Measurements from ENCODE around the gene UPF1.

DNA sequence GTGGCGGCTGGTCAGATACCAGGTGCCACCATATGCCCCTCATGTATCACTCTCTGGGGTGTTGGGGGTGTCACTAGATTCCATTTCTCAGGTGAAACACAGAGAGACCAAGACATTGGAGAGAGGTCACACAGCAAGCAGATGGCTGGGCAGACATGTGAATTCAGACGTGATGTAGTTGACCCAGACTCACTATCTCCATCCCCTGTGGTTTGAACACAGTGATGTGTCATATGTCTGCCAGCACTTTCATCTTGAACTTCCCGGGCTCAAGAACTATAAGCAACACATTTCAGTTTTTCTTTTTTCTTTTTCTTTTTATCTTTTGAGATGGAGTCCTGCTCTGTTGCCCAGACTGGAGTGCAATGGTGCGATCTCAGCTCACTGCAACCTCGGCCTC is 16.1 kb upstream of the UPF1 start:
- no peak for TF ChIP-seq POLR2A (IDR thresholded peaks at IDR 0.05)
- TF ChIP-seq POLR2AphosphoS5 (IDR thresholded peaks at IDR 0.05), result no peak
- TF ChIP-seq, protein P1, sequence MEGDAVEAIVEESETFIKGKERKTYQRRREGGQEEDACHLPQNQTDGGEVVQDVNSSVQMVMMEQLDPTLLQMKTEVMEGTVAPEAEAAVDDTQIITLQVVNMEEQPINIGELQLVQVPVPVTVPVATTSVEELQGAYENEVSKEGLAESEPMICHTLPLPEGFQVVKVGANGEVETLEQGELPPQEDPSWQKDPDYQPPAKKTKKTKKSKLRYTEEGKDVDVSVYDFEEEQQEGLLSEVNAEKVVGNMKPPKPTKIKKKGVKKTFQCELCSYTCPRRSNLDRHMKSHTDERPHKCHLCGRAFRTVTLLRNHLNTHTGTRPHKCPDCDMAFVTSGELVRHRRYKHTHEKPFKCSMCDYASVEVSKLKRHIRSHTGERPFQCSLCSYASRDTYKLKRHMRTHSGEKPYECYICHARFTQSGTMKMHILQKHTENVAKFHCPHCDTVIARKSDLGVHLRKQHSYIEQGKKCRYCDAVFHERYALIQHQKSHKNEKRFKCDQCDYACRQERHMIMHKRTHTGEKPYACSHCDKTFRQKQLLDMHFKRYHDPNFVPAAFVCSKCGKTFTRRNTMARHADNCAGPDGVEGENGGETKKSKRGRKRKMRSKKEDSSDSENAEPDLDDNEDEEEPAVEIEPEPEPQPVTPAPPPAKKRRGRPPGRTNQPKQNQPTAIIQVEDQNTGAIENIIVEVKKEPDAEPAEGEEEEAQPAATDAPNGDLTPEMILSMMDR (IDR thresholded peaks at IDR 0.05), result no peak
